Ovary (tissue), 3 donors: ENCODE measurements around the gene KBTBD12.

Source experiments
- POLR2A ChIP-seq: fragments of 450-650 bp; IDR thresholded peaks from one replicate; pipeline ENCODE4 v1.6.1; 2017; ENCODE audit warnings: antibody characterized with exemption, mild to moderate bottlenecking, moderate library complexity
- TF ChIP-seq, protein P1 (sequence below), 3 donors: fragments of 450-650 bp in 2 of 3; fragments of 200-600 bp in 1 of 3; IDR thresholded peaks; one replicate each; pipeline versions ENCODE4 v1.5.1 to v1.8.0; 2016 to 2022; ENCODE audit warnings: antibody characterized with exemption in 3 of 3, mild to moderate bottlenecking in 1 of 3
- donor health status: DM: no; HTN: no; CAD: no.

DNA sequence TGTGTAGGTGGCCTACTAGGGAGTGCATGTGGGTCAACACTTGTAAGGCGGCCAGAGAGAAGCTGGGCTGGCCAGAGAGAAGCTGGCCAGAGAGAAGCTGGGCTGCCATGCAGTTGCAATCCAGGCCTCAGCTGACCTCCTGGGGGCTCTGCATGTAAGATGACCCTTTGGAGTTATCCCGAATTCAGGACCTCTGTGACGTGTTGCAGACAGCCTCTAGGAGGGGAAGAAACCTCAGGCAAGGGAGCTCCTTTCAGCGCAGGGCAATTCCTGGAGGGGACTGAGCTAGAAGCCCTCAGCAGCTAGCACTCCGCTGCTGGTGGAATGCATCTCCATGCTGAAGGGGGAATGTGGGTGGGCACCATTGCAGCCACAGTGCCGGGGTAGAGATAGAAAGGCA, 15.8 kb upstream of the KBTBD12 start:
- TF ChIP-seq, protein P1, sequence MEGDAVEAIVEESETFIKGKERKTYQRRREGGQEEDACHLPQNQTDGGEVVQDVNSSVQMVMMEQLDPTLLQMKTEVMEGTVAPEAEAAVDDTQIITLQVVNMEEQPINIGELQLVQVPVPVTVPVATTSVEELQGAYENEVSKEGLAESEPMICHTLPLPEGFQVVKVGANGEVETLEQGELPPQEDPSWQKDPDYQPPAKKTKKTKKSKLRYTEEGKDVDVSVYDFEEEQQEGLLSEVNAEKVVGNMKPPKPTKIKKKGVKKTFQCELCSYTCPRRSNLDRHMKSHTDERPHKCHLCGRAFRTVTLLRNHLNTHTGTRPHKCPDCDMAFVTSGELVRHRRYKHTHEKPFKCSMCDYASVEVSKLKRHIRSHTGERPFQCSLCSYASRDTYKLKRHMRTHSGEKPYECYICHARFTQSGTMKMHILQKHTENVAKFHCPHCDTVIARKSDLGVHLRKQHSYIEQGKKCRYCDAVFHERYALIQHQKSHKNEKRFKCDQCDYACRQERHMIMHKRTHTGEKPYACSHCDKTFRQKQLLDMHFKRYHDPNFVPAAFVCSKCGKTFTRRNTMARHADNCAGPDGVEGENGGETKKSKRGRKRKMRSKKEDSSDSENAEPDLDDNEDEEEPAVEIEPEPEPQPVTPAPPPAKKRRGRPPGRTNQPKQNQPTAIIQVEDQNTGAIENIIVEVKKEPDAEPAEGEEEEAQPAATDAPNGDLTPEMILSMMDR (IDR thresholded peaks at IDR 0.05) = no peak
- TF ChIP-seq POLR2A = no peak
